B cell (primary cell): Measurements from ENCODE around the gene MAB21L4. TPM values are rescaled to one million over a fixed set of nuclear protein-coding genes. Genes with fewer than 3 reads are reported as not detected.

ENCODE experiments used
- ATAC-seq: fragments of 200-7000 bp; cut with Tn5 transposase; one replicate; pipeline ENCODE4 v1.10.0; 2021; ENCODE audit warnings: low read depth, mild to moderate bottlenecking, moderate number of reproducible peaks, moderate library complexity
- CTCF ChIA-PET: fragments of 350-600 bp; sonication (Branson Sonifier 250); formaldehyde crosslinking; loops from one replicate; lab custom pipeline; 2021; ENCODE audit warnings: antibody characterized with exemption, inconsistent platforms; lab: Charles Lee
- POLR2A ChIA-PET: fragments of 350-600 bp; sonication (Branson Sonifier 250); formaldehyde crosslinking; loops from one replicate; lab custom pipeline; 2021; ENCODE audit warnings: antibody characterized with exemption; lab: Charles Lee
- DNase-seq: peaks from one replicate; pipeline ENCODE4 v3.0.0; 2013
- H2AFZ ChIP-seq: 2 replicates; pipeline ENCODE4 v1.6.1; 2012; ENCODE audit warnings: mild to moderate bottlenecking, low read depth, low read length; ENCODE audit not compliant: insufficient read depth, poor library complexity, severe bottlenecking
- H3K27ac ChIP-seq, 2 donors: 1 replicate in 1 of 2; 2 replicates in 1 of 2; pipeline ENCODE4 v1.5.1; 2012 to 2013; ENCODE audit warnings: low read length in 2 of 2, mild to moderate bottlenecking in 2 of 2, moderate library complexity in 1 of 2
- H3K27me3 ChIP-seq, 4 experiments: fragments of 200-600 bp in 1 of 4; sonication (generic) in 1 of 4; replicated peaks in 1 of 4; 1 replicate in 2 of 4; 2 replicates in 2 of 4; pipeline versions ENCODE4 v1.6.1 to v1.7.0; 2013 to 2016; ENCODE audit warnings: low read length in 3 of 4, mild to moderate bottlenecking in 2 of 4, mixed read lengths in 1 of 4, moderate library complexity in 1 of 4; ENCODE audit not compliant: insufficient read depth in 4 of 4, control insufficient read depth in 3 of 4; ENCODE audit errors: control extremely low read depth in 1 of 4
- H3K36me3 ChIP-seq, 2 experiments: replicated peaks in 1 of 2; 1 replicate in 1 of 2; 2 replicates in 1 of 2; pipeline versions ENCODE4 v1.6.1 to v1.7.1; 2013; ENCODE audit warnings: low read length in 1 of 2; ENCODE audit not compliant: insufficient read depth in 2 of 2, control insufficient read depth in 1 of 2; ENCODE audit errors: control extremely low read depth in 1 of 2, extremely low read depth in 1 of 2
- H3K4me1 ChIP-seq, 2 donors: fragments of 200-600 bp in 1 of 2; sonication (generic) in 1 of 2; 1 replicate in 1 of 2; 2 replicates in 1 of 2; pipeline versions ENCODE4 v1.5.1 to v1.6.1; 2013 to 2017; ENCODE audit warnings: low read length in 2 of 2; ENCODE audit not compliant: control insufficient read depth in 2 of 2, insufficient read depth in 2 of 2
- H3K4me2 ChIP-seq: replicated peaks from 2 replicates; pipeline ENCODE3; 2012; ENCODE audit warnings: mild to moderate bottlenecking, low read depth, low read length; ENCODE audit not compliant: poor library complexity, severe bottlenecking
- H3K4me3 ChIP-seq, 5 experiments: fragments of 200-600 bp in 1 of 5; sonication (generic) in 1 of 5; 1 replicate in 3 of 5; 2 replicates in 2 of 5; pipeline versions ENCODE4 v1.5.1 to v1.7.0; 2011 to 2016; ENCODE audit warnings: low read length in 4 of 5, mild to moderate bottlenecking in 4 of 5, low read depth in 2 of 5, control low read depth in 1 of 5, moderate library complexity in 1 of 5; ENCODE audit not compliant: insufficient read depth in 1 of 5; ENCODE audit errors: control extremely low read depth in 1 of 5, extremely low read depth in 1 of 5
- H3K79me2 ChIP-seq: fragments of 200-600 bp; sonication (generic); one replicate; pipeline ENCODE4 v1.6.0; 2016; ENCODE audit warnings: low read length; ENCODE audit not compliant: control insufficient read depth, insufficient read depth
- H3K9ac ChIP-seq: fragments of 200-600 bp; sonication (generic); 2 replicates; pipeline ENCODE4 v1.6.1; 2017; ENCODE audit warnings: mild to moderate bottlenecking, low read length, moderate library complexity
- H3K9me3 ChIP-seq, 3 donors: one replicate each; pipeline versions ENCODE4 v1.6.1 to v1.7.1; 2013; ENCODE audit warnings: low read length in 2 of 3; ENCODE audit not compliant: control insufficient read depth in 2 of 3, insufficient read depth in 1 of 3; ENCODE audit errors: control extremely low read depth in 1 of 3
- H4K20me1 ChIP-seq: 2 replicates; pipeline ENCODE4 v1.6.0; 2012; ENCODE audit warnings: mild to moderate bottlenecking, low read length; ENCODE audit not compliant: insufficient read depth, control insufficient read depth, poor library complexity, severe bottlenecking
- H3K27ac Mint-ChIP-seq: one replicate; pipeline ENCODE4 v1.8.0; 2021; ENCODE audit warnings: mixed read lengths
- H3K27me3 Mint-ChIP-seq: one replicate; pipeline ENCODE4 v1.8.0; 2021; ENCODE audit warnings: mixed read lengths
- H3K4me1 Mint-ChIP-seq: one replicate; pipeline ENCODE4 v1.8.0; 2021; ENCODE audit warnings: mixed read lengths
- H3K4me3 Mint-ChIP-seq: one replicate; pipeline ENCODE4 v1.8.0; 2021; ENCODE audit warnings: mixed read lengths
- H3K9me3 Mint-ChIP-seq: one replicate; pipeline ENCODE4 v1.8.0; 2022; ENCODE audit warnings: mixed read lengths; ENCODE audit not compliant: insufficient read depth
- EZH2 ChIP-seq: IDR thresholded peaks from 2 replicates; pipeline ENCODE4 v1.6.1; 2012; ENCODE audit warnings: borderline replicate concordance, low read depth, mild to moderate bottlenecking, moderate library complexity, low read length; ENCODE audit not compliant: insufficient read depth, poor library complexity, severe bottlenecking
- WGBS: methylation state at CpG from one replicate; pipeline ENCODE4 v1.1.5; 2013; ENCODE audit warnings: missing lambda C conversion rate; ENCODE audit not compliant: insufficient coverage; 5-methylcytosine and 5-hydroxymethylcytosine counted together
- intact Hi-C: fragments of 100-400 bp; cut with micrococcal nuclease; formaldehyde crosslinking; loops from one replicate; pipeline ENCODE4 v1.10.0; 2022
- polyA plus RNA-seq: library from polyadenylated mRNA; depleted of rRNA; stranded (reverse); fragments of >200 nt; gene quantifications from 2 replicates; pipeline ENCODE4 v1.2.3, GENCODE V29; 2012
- total RNA-seq, 2 donors: library from RNA; stranded (reverse); fragments of 120-200 nt in 1 of 2; gene quantifications; 1 replicate in 1 of 2; 2 replicates in 1 of 2; pipeline versions ENCODE4 v1.2.3 to v1.2.4, GENCODE V29; 2013 to 2022
- TF ChIP-seq, protein P1 (sequence below): fragments of 200-600 bp; IDR thresholded peaks from one replicate; pipeline ENCODE4 v1.8.0; 2022; ENCODE audit warnings: antibody characterized with exemption, mild to moderate bottlenecking

The MAB21L4 gene
- total and polyA plus RNA-seq, 2 donors (not counting 1 experiment from before 2014, with no cell fraction given), result not detected

DNA sequence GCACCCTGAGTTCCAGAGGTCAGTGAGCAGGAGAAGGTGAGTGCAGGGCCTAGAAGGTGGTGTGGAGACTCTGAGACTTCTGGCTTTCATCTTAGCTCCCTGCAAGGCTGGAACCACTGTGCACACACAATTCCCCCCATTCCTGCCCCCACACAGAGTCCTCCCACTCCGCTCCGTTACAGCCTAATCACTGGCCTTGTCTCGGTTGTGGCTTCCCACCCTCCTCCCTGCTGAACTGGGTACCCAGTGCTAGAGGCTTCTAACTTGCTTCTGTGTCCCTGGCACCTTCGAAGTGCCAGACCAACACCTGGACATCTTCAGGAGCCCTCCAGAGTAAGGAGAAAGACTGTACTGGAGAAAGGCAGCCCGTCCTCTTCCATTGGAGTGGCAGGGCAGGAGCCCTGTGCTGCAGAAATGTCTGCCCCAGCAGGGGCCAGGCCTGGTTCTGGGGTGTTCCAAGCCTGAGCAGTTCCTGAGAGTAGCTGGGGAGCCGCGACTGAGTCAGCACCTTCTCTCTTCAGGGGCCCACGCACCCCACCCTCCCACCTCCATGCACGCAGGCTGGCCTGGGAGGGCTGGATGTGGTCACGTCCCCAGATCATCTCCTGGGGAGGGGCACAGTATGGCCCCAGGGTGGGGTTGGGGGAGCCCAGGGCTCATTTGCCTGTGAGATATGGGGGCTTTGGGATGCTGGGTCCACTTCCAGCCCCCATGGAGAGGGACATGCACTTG lies 33.6 kb upstream of the MAB21L4 start:
- H3K4me2 ChIP-seq, result no peak overlapping the region
- H4K20me1 ChIP-seq, result no peaks in the 10 kb centered on the region
- no peaks in the 10 kb centered on the region for H3K79me2 ChIP-seq
- WGBS, result 87% methylated on average over 7 of the region's 10 CpGs
- no peak for ATAC-seq
- H3K4me1 Mint-ChIP-seq, result no peaks in the 10 kb centered on the region
- DNase-seq, result no peak
- ChIA-PET POLR2A (no interaction called here), CTCF (no interaction called here)
- H3K36me3 ChIP-seq, result no peaks in the 10 kb centered on the region
- no peak overlapping the region for H3K4me3 Mint-ChIP-seq
- peaks cover 8% of the 10 kb centered on the region for H3K27me3 Mint-ChIP-seq
- H2AFZ ChIP-seq, result no peak overlapping the region
- H3K9me3 Mint-ChIP-seq, result no peaks in the 10 kb centered on the region
- intact Hi-C loops, result no loop called here
- TF ChIP-seq EZH2, result no peak
- TF ChIP-seq, protein P1, sequence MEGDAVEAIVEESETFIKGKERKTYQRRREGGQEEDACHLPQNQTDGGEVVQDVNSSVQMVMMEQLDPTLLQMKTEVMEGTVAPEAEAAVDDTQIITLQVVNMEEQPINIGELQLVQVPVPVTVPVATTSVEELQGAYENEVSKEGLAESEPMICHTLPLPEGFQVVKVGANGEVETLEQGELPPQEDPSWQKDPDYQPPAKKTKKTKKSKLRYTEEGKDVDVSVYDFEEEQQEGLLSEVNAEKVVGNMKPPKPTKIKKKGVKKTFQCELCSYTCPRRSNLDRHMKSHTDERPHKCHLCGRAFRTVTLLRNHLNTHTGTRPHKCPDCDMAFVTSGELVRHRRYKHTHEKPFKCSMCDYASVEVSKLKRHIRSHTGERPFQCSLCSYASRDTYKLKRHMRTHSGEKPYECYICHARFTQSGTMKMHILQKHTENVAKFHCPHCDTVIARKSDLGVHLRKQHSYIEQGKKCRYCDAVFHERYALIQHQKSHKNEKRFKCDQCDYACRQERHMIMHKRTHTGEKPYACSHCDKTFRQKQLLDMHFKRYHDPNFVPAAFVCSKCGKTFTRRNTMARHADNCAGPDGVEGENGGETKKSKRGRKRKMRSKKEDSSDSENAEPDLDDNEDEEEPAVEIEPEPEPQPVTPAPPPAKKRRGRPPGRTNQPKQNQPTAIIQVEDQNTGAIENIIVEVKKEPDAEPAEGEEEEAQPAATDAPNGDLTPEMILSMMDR, result no peak
- H3K27ac Mint-ChIP-seq, result no peak overlapping the region
- no peak overlapping the region for H3K9ac ChIP-seq
- H3K4me3 ChIP-seq, result no peak overlapping the region
- H3K27me3 ChIP-seq, result no peaks in the 10 kb centered on the region
- H3K27ac ChIP-seq, result no peak overlapping the region
- H3K9me3 ChIP-seq, result peaks cover 0 to 3% (median 0%) of the 10 kb centered on the region in 3 donors
- H3K4me1 ChIP-seq, result no peaks in the 10 kb centered on the region
